Peyer's patch (tissue), 4 donors: ENCODE results near the gene PIP4P1. TPM values are rescaled to one million over a fixed set of nuclear protein-coding genes. Genes with fewer than 3 reads are reported as not detected.

Source experiments
- DNase-seq, 3 donors: peaks; one replicate each; pipeline ENCODE4 v3.0.0-alpha.2; 2017 to 2019
- H3K27ac ChIP-seq, 4 donors: fragments of 200-600 bp; sonication (generic); one replicate each; pipeline ENCODE4 v1.5.1; 2016 to 2019
- H3K27me3 ChIP-seq, 2 donors: fragments of 200-600 bp; sonication (generic); one replicate each; pipeline ENCODE4 v1.5.1; 2019
- H3K36me3 ChIP-seq, 3 donors: fragments of 200-600 bp; sonication (generic); one replicate each; pipeline ENCODE4 v1.5.1; 2016 to 2019
- H3K4me1 ChIP-seq, 4 donors: fragments of 200-600 bp; sonication (generic); one replicate each; pipeline ENCODE4 v1.5.1; 2016 to 2019
- H3K4me3 ChIP-seq, 4 donors: fragments of 200-600 bp; sonication (generic); 1 replicate in 3 of 4; 2 replicates in 1 of 4; pipeline ENCODE4 v1.5.1; 2016 to 2019; ENCODE audit warnings: mild to moderate bottlenecking in 1 of 4
- H3K9me3 ChIP-seq, 4 donors: fragments of 200-600 bp; sonication (generic); one replicate each; pipeline ENCODE4 v1.5.1; 2016 to 2019; ENCODE audit warnings: mild to moderate bottlenecking in 1 of 4
- CTCF ChIP-seq, 6 experiments: fragments of 450-650 bp in 4 of 6; fragments of 200-600 bp in 2 of 6; sonication (generic) in 1 of 6; IDR thresholded peaks; one replicate each; pipeline ENCODE4 v1.5.1; 2017 to 2019; ENCODE audit warnings: antibody characterized with exemption in 6 of 6, mild to moderate bottlenecking in 3 of 6, moderate library complexity in 1 of 6
- POLR2A ChIP-seq, 2 donors: fragments of 450-650 bp; IDR thresholded peaks; one replicate each; pipeline ENCODE4 v1.5.1; 2017; ENCODE audit warnings: antibody characterized with exemption in 2 of 2, mild to moderate bottlenecking in 2 of 2, moderate library complexity in 2 of 2
- total RNA-seq, 4 donors: library from RNA; depleted of rRNA; stranded (reverse); fragments of >200 nt; gene quantifications; one replicate each; pipeline ENCODE4 v1.1.0, GENCODE V29; 2016

PIP4P1 gene
- total RNA-seq, 4 donors from 2014 or later = 22.3 to 60.9 (median 31.1) TPM

GRCh38 chr14:20472536-20473169 is 11.4 kb upstream of the PIP4P1 start:
- peaks cover 0 to 21% (median 16%) of the 10 kb centered on the region in 4 donors for H3K4me1 ChIP-seq
- peaks cover 0 to 52% (median 0%) of the 10 kb centered on the region in 3 donors for H3K36me3 ChIP-seq
- H3K9me3 ChIP-seq = no peaks in the 10 kb centered on the region
- DNase-seq = no peak
- H3K27me3 ChIP-seq = no peaks in the 10 kb centered on the region
- TF ChIP-seq POLR2A (IDR thresholded peaks at IDR 0.05) (no peak), CTCF (IDR thresholded peaks at IDR 0.05) (no peak)
- no peak overlapping the region for H3K27ac ChIP-seq
- no peak overlapping the region for H3K4me3 ChIP-seq

- peaks cover 0 to 12% (median 6%) of the 10 kb centered on the region in 4 donors for H3K4me1 ChIP-seq
- peak overlapping the region; percentile 83 to 96 (median 92) for H3K27ac ChIP-seq
- H3K9me3 ChIP-seq = no peaks in the 10 kb centered on the region
- H3K4me3 ChIP-seq = peak overlapping the region; percentile 73 to 88 (median 82)
- DNase-seq = no peak
- H3K36me3 ChIP-seq = peaks cover 0 to 32% (median 0%) of the 10 kb centered on the region in 3 donors
- no peaks in the 10 kb centered on the region for H3K27me3 ChIP-seq
- no peak for TF ChIP-seq CTCF (IDR thresholded peaks at IDR 0.05)
- TF ChIP-seq POLR2A (IDR thresholded peaks at IDR 0.05) = no peak
Measured at GRCh38 chr14:20470603-20470901, 9.3 kb upstream of the PIP4P1 start.

GRCh38 chr14:20469890-20470602 is 8.8 kb upstream of the PIP4P1 start:
- Histone ChIP-seq H3K9me3 (no peaks in the 10 kb centered on the region), H3K27ac (peak overlapping the region; percentile 83 to 96 (median 92)), H3K27me3 (no peaks in the 10 kb centered on the region), H3K4me1 (peaks cover 0 to 12% (median 6%) of the 10 kb centered on the region in 4 donors), H3K36me3 (peaks cover 0 to 27% (median 0%) of the 10 kb centered on the region in 3 donors), H3K4me3 (peak overlapping the region; percentile 73 to 88 (median 82))
- TF ChIP-seq POLR2A (IDR thresholded peaks at IDR 0.05) = peak in 1 of 2 donors; percentile 14
- TF ChIP-seq CTCF (IDR thresholded peaks at IDR 0.05) = no peak
- peak; percentile 61 to 71 (median 63) for DNase-seq

GRCh38 chr14:20469242-20469889 is 8.1 kb upstream of the PIP4P1 start, which contains the start of gene PNP:
Gene PNP, plus strand, starts transcription at chr14:20469406. Its CDS starts 119 bp downstream, at chr14:20469525.
- Histone ChIP-seq H3K4me1 (peaks cover 0 to 12% (median 6%) of the 10 kb centered on the region in 4 donors), H3K4me3 (peak within 1 kb of the TSS; percentile 73 to 88 (median 82)), H3K9me3 (no peaks in the 10 kb centered on the region), H3K27me3 (no peaks in the 10 kb centered on the region), H3K36me3 (peaks cover 0 to 20% (median 0%) of the 10 kb centered on the region in 3 donors), H3K27ac (peak within 1 kb of the TSS; percentile 83 to 96 (median 92))
- peak; percentile 99 to 100 for TF ChIP-seq POLR2A (IDR thresholded peaks at IDR 0.05)
- no peak for TF ChIP-seq CTCF (IDR thresholded peaks at IDR 0.05)
- peak; percentile 92 to 97 (median 95) for DNase-seq

GRCh38 chr14:20468764-20469241 is 7.6 kb upstream of the PIP4P1 start:
- H3K36me3 ChIP-seq = peaks cover 0 to 15% (median 0%) of the 10 kb centered on the region in 3 donors
- H3K27ac ChIP-seq = peak overlapping the region; percentile 83 to 96 (median 92)
- DNase-seq = no peak
- no peaks in the 10 kb centered on the region for H3K27me3 ChIP-seq
- peaks cover 0 to 12% (median 6%) of the 10 kb centered on the region in 4 donors for H3K4me1 ChIP-seq
- TF ChIP-seq CTCF (IDR thresholded peaks at IDR 0.05) = no peak
- no peak for TF ChIP-seq POLR2A (IDR thresholded peaks at IDR 0.05)
- peak overlapping the region; percentile 73 to 88 (median 82) for H3K4me3 ChIP-seq
- H3K9me3 ChIP-seq = no peaks in the 10 kb centered on the region
